ENCODE measurements around the gene LOC101059915. TPM values are rescaled to one million over a fixed set of nuclear protein-coding genes. Genes with fewer than 3 reads are reported as not detected.
"Not testable (repeated sequence)": the region's sequence is repeated elsewhere in the genome, so short reads cannot be mapped to it uniquely, and the experiment has no call there.

LOC101059915 gene

DNA sequence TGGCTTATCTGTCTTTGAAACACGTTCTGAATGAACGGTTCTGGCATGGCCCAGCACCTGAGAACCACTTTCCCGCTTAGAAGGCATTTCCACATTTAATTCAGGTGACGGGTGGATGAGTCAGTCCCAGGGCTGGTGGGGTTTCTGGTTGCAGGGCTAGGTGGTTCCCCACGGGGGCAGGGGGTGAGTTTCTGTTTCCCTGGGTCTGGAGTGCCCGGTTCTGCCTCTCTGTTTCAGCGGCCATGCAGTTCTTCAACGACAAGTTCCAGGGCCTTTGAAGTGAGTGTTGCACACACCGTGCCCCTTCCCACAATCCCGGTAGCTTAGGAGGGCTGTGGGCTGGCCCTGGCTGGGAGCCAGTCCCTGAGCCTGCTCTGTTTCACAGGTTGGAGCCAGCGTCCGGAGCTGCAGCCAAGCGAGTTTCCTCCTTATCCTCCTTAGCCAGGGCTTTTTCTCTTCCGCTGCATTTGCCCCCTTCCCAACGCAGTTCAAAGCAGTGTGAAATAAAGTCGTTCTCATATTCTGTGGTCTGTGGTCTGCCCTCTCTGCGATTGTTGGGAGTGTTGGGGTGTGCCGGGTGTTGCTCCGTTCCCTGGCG lies 53.0 kb downstream of the LOC101059915 start:
- POLR2A ChIA-PET; in situ Hi-C loops (cut with HindIII; ENCODE audit: extremely low pct_ligation_motif_present, low pct_unique_long_range_greater_than_20kb); H3K36me3 ChIP-seq (replicated peaks in 1 of 2; ENCODE audit: control insufficient read depth in 1 of 2, insufficient read depth in 2 of 2, low read length in 2 of 2); FAIRE-seq; H3K4me2 ChIP-seq (ENCODE audit: low read depth, low read length); intact Hi-C loops (cut with micrococcal nuclease; ENCODE audit: unreplicated experiment); H3K27me3 ChIP-seq (ENCODE audit: control insufficient read depth in 1 of 2, insufficient read depth in 2 of 2, low read length in 2 of 2); H3K4me1 ChIP-seq (ENCODE audit: insufficient read depth, low read length); BruUV-seq (replicated peaks); H3K27ac ChIP-seq (ENCODE audit: extremely low read length, insufficient read depth, low read length); H3K9ac ChIP-seq (ENCODE audit: insufficient read depth, low read depth, low read length); H2AFZ ChIP-seq (ENCODE audit: low read length); H3K79me2 ChIP-seq (ENCODE audit: insufficient read depth, low read length); ATAC-seq; H3K9me3 ChIP-seq (ENCODE audit: low read length); H3K4me3 ChIP-seq (replicated peaks in 1 of 3; ENCODE audit: insufficient read depth in 1 of 3, low read depth in 2 of 3, low read length in 3 of 3); CTCF ChIA-PET (ENCODE audit: low intra/inter-chr PET ratio, low total read pairs); DNase-seq (ENCODE audit: low spot score); H4K20me1 ChIP-seq (ENCODE audit: insufficient read depth, low read length): not testable (repeated sequence)
- no CpG with 5 or more reads among the region's 20 CpGs for WGBS (ENCODE audit: low lambda C conversion rate)

Small RNAs within 50 kb of the gene (small RNA-seq; reads per million reads assigned to genes)
- 0 reads per million in 3 experiments for gene BX276092.4 (ENCODE audit: insufficient read depth in 2 of 3, insufficient read length in 3 of 3, low read depth in 2 of 3, low replicate concordance in 1 of 3)

Other genes with a start within 250 kb of the LOC101059915 start
- gene OGT, start 134.4 kb upstream of the LOC101059915 start, total RNA-seq (2016; rRNA removed; fragmentation: Illumina TruSeq; extraction: Trizol), result 52.5 and 71.7 TPM in 2 replicates
- 463 and 485 TPM in 2 replicates for gene OGT, start 134.4 kb upstream of the LOC101059915 start, polyA plus RNA-seq (2011; rRNA removed)
- 0.17 and 0.66 TPM in 2 replicates for gene GCNA, start 89.1 kb upstream of the LOC101059915 start, total RNA-seq (2016; rRNA removed; fragmentation: Illumina TruSeq; extraction: Trizol)
- gene GCNA, start 89.1 kb upstream of the LOC101059915 start, polyA plus RNA-seq (2011; rRNA removed), result 0.38 and 0.44 TPM in 2 replicates
- gene CXCR3, start 49.0 kb upstream of the LOC101059915 start, total RNA-seq (2016; rRNA removed; fragmentation: Illumina TruSeq; extraction: Trizol), result 0.17 and 0.18 TPM in 2 replicates
- not detected in 2 replicates for gene CXCR3, start 49.0 kb upstream of the LOC101059915 start, polyA plus RNA-seq (2011; rRNA removed)
- not detected in 2 replicates for gene CXorf49, start 50.7 kb downstream of the LOC101059915 start, total RNA-seq (2016; rRNA removed; fragmentation: Illumina TruSeq; extraction: Trizol)
- gene CXorf49, start 50.7 kb downstream of the LOC101059915 start, polyA plus RNA-seq (2011; rRNA removed), result not detected in 2 replicates
- gene CXorf49B, start 95.8 kb downstream of the LOC101059915 start, total RNA-seq (2016; rRNA removed; fragmentation: Illumina TruSeq; extraction: Trizol), result not detected in 2 replicates
- gene CXorf49B, start 95.8 kb downstream of the LOC101059915 start, polyA plus RNA-seq (2011; rRNA removed), result not detected in 2 replicates
- gene NHSL2, start 243.3 kb downstream of the LOC101059915 start, total RNA-seq (2016; rRNA removed; fragmentation: Illumina TruSeq; extraction: Trizol), result not detected in 2 replicates
- not detected in 2 replicates for gene NHSL2, start 243.3 kb downstream of the LOC101059915 start, polyA plus RNA-seq (2011; rRNA removed)